Endothelial cell of umbilical vein (primary cell): ENCODE measurements around the gene CACNA1C. TPM values are rescaled to one million over a fixed set of nuclear protein-coding genes. Genes with fewer than 3 reads are reported as not detected.

Source experiments
- BruUV-seq: library from RNA; stranded (reverse); fragments of 400-500 nt; replicated peaks from 2 replicates; lab custom pipeline; 2021; lab: Mats Ljungman, UMichigan
- CTCF ChIA-PET: fragments of 300-600, 350-600 bp; sonication (Branson Sonifier 250); formaldehyde crosslinking; loops from one replicate; lab custom pipeline; 2021; ENCODE audit warnings: antibody characterized with exemption, inconsistent platforms; lab: Charles Lee
- POLR2A ChIA-PET: fragments of 300-600, 350-600 bp; sonication (Branson Sonifier 250); formaldehyde crosslinking; loops from one replicate; lab custom pipeline; 2021; ENCODE audit warnings: antibody characterized with exemption, inconsistent platforms; lab: Charles Lee
- DNase-seq: peaks from one replicate; pipeline ENCODE4 v3.0.0-alpha.2; 2011; ENCODE audit warnings: low read depth, low spot score
- FAIRE-seq: peaks from 2 replicates; lab custom pipeline; 2011; peaks lifted over from hg19 to GRCh38; lab: Jason Lieb, UNC
- H2AFZ ChIP-seq: 2 replicates; pipeline ENCODE4 v1.6.0; 2012; ENCODE audit warnings: low read depth, low read length, control low read depth, inconsistent platforms
- H3K27ac ChIP-seq: 2 replicates; pipeline ENCODE4 v1.5.1; 2011; ENCODE audit warnings: low read depth, mild to moderate bottlenecking, control low read depth, low read length, moderate library complexity; ENCODE audit not compliant: insufficient read depth
- H3K27me3 ChIP-seq, 2 experiments: 2 replicates each; pipeline versions ENCODE4 v1.6.0 to v1.6.1; 2011; ENCODE audit warnings: low read length in 2 of 2, mixed read lengths in 1 of 2; ENCODE audit not compliant: control insufficient read depth in 2 of 2, insufficient read depth in 2 of 2
- H3K36me3 ChIP-seq, 2 experiments: 2 replicates in 1 of 2; 3 replicates in 1 of 2; pipeline ENCODE4 v1.5.1; 2011; ENCODE audit warnings: low read length in 2 of 2, mild to moderate bottlenecking in 1 of 2, moderate library complexity in 1 of 2; ENCODE audit not compliant: control insufficient read depth in 2 of 2, insufficient read depth in 2 of 2; ENCODE audit errors: extremely low read depth in 1 of 2
- H3K4me1 ChIP-seq: 3 replicates; pipeline ENCODE4 v1.5.1; 2011; ENCODE audit warnings: mild to moderate bottlenecking, low read length; ENCODE audit not compliant: control insufficient read depth, insufficient read depth; ENCODE audit errors: extremely low read depth
- H3K4me2 ChIP-seq: 2 replicates; pipeline ENCODE4 v1.6.1; 2011; ENCODE audit warnings: low read length, control low read depth, mixed read lengths; ENCODE audit not compliant: insufficient read depth
- H3K4me3 ChIP-seq, 3 experiments: fragments of 200-600 bp in 1 of 3; sonication (generic), shearing (Covaris generic) in 1 of 3; replicated peaks in 1 of 3; 2 replicates each; pipeline ENCODE4 v1.5.1; 2011 to 2016; ENCODE audit warnings: control low read depth in 3 of 3, low read length in 3 of 3, mild to moderate bottlenecking in 2 of 3, inconsistent platforms in 1 of 3, low read depth in 1 of 3, moderate library complexity in 1 of 3; ENCODE audit not compliant: insufficient read depth in 1 of 3
- H3K79me2 ChIP-seq: 2 replicates; pipeline ENCODE4 v1.6.0; 2012; ENCODE audit warnings: low read length, inconsistent platforms; ENCODE audit not compliant: control insufficient read depth, insufficient read depth
- H3K9ac ChIP-seq: replicated peaks from 2 replicates; pipeline ENCODE3; 2011; ENCODE audit warnings: low read length, control low read depth; ENCODE audit not compliant: insufficient read depth; ENCODE audit errors: extremely low read depth
- H3K9me1 ChIP-seq: replicated peaks from 3 replicates; pipeline ENCODE4 v1.6.0; 2011; ENCODE audit warnings: mild to moderate bottlenecking, low read length; ENCODE audit not compliant: control insufficient read depth, insufficient read depth; ENCODE audit errors: extremely low read depth
- H3K9me3 ChIP-seq: replicated peaks from 2 replicates; pipeline ENCODE4 v1.5.1; 2012; ENCODE audit warnings: low read length, inconsistent platforms; ENCODE audit not compliant: control insufficient read depth, insufficient read depth
- H4K20me1 ChIP-seq: replicated peaks from 2 replicates; pipeline ENCODE3; 2011; ENCODE audit warnings: mild to moderate bottlenecking, low read length; ENCODE audit not compliant: control insufficient read depth, insufficient read depth; ENCODE audit errors: extremely low read depth
- EZH2 ChIP-seq: IDR thresholded peaks from 2 replicates; pipeline ENCODE4 v1.6.1; 2012; ENCODE audit warnings: borderline replicate concordance, low read depth, mild to moderate bottlenecking, moderate library complexity, low read length, inconsistent platforms; ENCODE audit not compliant: severe bottlenecking
- FOS ChIP-seq: IDR thresholded peaks from 2 replicates; pipeline ENCODE4 v1.6.1; 2011; ENCODE audit warnings: mild to moderate bottlenecking, low read length, moderate library complexity, borderline replicate concordance; ENCODE audit not compliant: insufficient read depth
- GATA2 ChIP-seq: IDR thresholded peaks from 2 replicates; pipeline ENCODE4 v1.7.0; 2011; ENCODE audit warnings: low read depth, mild to moderate bottlenecking, moderate library complexity, mixed read lengths, low read length; ENCODE audit not compliant: insufficient read length, insufficient read depth
- JUN ChIP-seq: IDR thresholded peaks from 2 replicates; pipeline ENCODE4 v1.6.1; 2011; ENCODE audit warnings: borderline replicate concordance, low read depth; ENCODE audit not compliant: insufficient read length, insufficient read depth
- MYC ChIP-seq: IDR thresholded peaks from one replicate; pipeline ENCODE4 v1.6.1; 2011; ENCODE audit warnings: mild to moderate bottlenecking, low read depth, low read length
- POLR2A ChIP-seq: IDR thresholded peaks from 2 replicates; pipeline ENCODE4 v1.6.1; 2012; ENCODE audit warnings: low read depth, mild to moderate bottlenecking, control low read depth, low read length
- POLR2AphosphoS5 ChIP-seq: IDR thresholded peaks from 2 replicates; pipeline ENCODE4 v1.6.1; 2012; ENCODE audit warnings: low read depth, mild to moderate bottlenecking, control low read depth, low read length, moderate library complexity; ENCODE audit not compliant: insufficient read depth
- dilution Hi-C: fragments of 300-500 bp; cut with MboI; formaldehyde crosslinking; loops from one replicate; pipeline ENCODE4 v1.15.0; 2019; ENCODE audit warnings: low sequenced_read_pairs; ENCODE audit not compliant: extremely low pct_ligation_motif_present
- intact Hi-C: fragments of 100-400 bp; cut with micrococcal nuclease; formaldehyde crosslinking; loops from one replicate; pipeline ENCODE4 v1.10.0; 2022
- polyA plus RNA-seq, 4 experiments: library from polyadenylated mRNA; depleted of rRNA in 3 of 4; stranded (reverse) in 3 of 4; unstranded in 1 of 4; fragments of >200 nt; gene quantifications; 2 replicates each; pipeline versions ENCODE4 v1.2.1 to v1.2.3, GENCODE V29; 2011 to 2012; ENCODE audit warnings: missing spikeins in 1 of 4
- total RNA-seq: library from RNA; stranded (reverse); gene quantifications from 2 replicates; pipeline ENCODE4 v1.2.3, GENCODE V29; 2021
- TF ChIP-seq, protein P1 (sequence below): IDR thresholded peaks from 2 replicates; pipeline ENCODE4 v1.6.1; 2011; ENCODE audit not compliant: insufficient read depth, insufficient read length
- TF ChIP-seq, protein P2 (sequence below), 2 donors: IDR thresholded peaks; 1 replicate in 1 of 2; 2 replicates in 1 of 2; pipeline ENCODE4 v1.5.1; 2011; ENCODE audit warnings: low read length in 2 of 2, mild to moderate bottlenecking in 2 of 2, moderate library complexity in 2 of 2, control low read depth in 1 of 2, inconsistent platforms in 1 of 2, low read depth in 1 of 2; ENCODE audit not compliant: insufficient read depth in 1 of 2; ENCODE audit errors: extremely low read depth in 1 of 2

The CACNA1C gene
- total and polyA plus RNA-seq, 2 donors (not counting 3 experiments of a cell fraction or from before 2014, with no cell fraction given) = not detected

DNA sequence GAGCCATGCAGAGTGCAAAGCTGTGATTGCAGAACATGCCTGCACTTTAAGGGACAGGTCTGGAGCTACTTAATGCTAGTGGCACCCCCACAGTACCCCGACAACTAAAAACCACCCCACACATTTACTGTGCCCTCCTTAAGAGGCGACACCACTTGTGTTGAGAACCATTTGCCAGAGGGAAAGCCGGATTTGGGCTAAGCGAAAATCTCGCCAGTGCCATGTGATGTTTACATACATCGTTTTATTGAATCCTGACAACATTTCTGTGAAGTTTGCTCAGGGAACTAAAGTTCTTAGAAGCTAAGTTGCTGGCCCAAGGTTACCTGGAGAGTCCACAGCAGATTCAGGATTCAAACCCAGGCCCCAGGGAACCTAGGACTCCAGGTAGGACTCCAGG is 623.0 kb downstream of the CACNA1C start:
- FAIRE-seq (no peak), DNase-seq (no peak)
- Histone ChIP-seq H3K9me3 (no peaks in the 10 kb centered on the region), H3K4me2 (no peak overlapping the region), H3K27ac (no peak overlapping the region), H4K20me1 (no peaks in the 10 kb centered on the region), H3K4me1 (no peaks in the 10 kb centered on the region), H3K27me3 (no peaks in the 10 kb centered on the region), H3K4me3 (no peak overlapping the region), H3K9me1 (no peaks in the 10 kb centered on the region), H3K9ac (no peak overlapping the region), H3K79me2 (no peaks in the 10 kb centered on the region), H2AFZ (no peak overlapping the region), H3K36me3 (no peaks in the 10 kb centered on the region)
- TF ChIP-seq EZH2 (no peak), FOS (no peak), JUN (no peak), POLR2A (no peak)
- BruUV-seq = no TSS peak
- ChIA-PET CTCF (no interaction called here), POLR2A (no interaction called here)
- intact Hi-C loops (no loop called here), dilution Hi-C loops (no loop called here)

- no peak overlapping the region for H3K4me2 ChIP-seq
- intact Hi-C loops (no loop called here), dilution Hi-C loops (no loop called here)
- CTCF ChIA-PET = no interaction called here
- H2AFZ ChIP-seq = no peak overlapping the region
- H3K9me1 ChIP-seq = no peaks in the 10 kb centered on the region
- BruUV-seq = no TSS peak
- no peaks in the 10 kb centered on the region for H3K79me2 ChIP-seq
- no peak overlapping the region for H3K27ac ChIP-seq
- TF ChIP-seq EZH2 = no peak
- TF ChIP-seq FOS = no peak
- no peak for TF ChIP-seq MYC
- TF ChIP-seq, protein P1, sequence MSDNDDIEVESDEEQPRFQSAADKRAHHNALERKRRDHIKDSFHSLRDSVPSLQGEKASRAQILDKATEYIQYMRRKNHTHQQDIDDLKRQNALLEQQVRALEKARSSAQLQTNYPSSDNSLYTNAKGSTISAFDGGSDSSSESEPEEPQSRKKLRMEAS = no peak
- no peak for TF ChIP-seq POLR2A
- TF ChIP-seq, protein P2, sequence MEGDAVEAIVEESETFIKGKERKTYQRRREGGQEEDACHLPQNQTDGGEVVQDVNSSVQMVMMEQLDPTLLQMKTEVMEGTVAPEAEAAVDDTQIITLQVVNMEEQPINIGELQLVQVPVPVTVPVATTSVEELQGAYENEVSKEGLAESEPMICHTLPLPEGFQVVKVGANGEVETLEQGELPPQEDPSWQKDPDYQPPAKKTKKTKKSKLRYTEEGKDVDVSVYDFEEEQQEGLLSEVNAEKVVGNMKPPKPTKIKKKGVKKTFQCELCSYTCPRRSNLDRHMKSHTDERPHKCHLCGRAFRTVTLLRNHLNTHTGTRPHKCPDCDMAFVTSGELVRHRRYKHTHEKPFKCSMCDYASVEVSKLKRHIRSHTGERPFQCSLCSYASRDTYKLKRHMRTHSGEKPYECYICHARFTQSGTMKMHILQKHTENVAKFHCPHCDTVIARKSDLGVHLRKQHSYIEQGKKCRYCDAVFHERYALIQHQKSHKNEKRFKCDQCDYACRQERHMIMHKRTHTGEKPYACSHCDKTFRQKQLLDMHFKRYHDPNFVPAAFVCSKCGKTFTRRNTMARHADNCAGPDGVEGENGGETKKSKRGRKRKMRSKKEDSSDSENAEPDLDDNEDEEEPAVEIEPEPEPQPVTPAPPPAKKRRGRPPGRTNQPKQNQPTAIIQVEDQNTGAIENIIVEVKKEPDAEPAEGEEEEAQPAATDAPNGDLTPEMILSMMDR (IDR thresholded peaks at IDR 0.05; ENCODE audit: extremely low read depth in 1 of 2, insufficient read depth in 1 of 2, low read depth in 1 of 2, low read length in 2 of 2) = no peak
- TF ChIP-seq POLR2AphosphoS5 = no peak
- no peak for TF ChIP-seq GATA2
- TF ChIP-seq JUN = no peak
- H3K27me3 ChIP-seq = no peaks in the 10 kb centered on the region
- no peaks in the 10 kb centered on the region for H3K4me1 ChIP-seq
- DNase-seq (no peak), FAIRE-seq (no peak)
- H3K9me3 ChIP-seq = no peaks in the 10 kb centered on the region
- POLR2A ChIA-PET = no interaction called here
- no peaks in the 10 kb centered on the region for H4K20me1 ChIP-seq
- H3K9ac ChIP-seq = no peak overlapping the region
- no peak overlapping the region for H3K4me3 ChIP-seq
- no peaks in the 10 kb centered on the region for H3K36me3 ChIP-seq
Observed at GRCh38 chr12:2677142-2677880, 624.5 kb downstream of the CACNA1C start.
